HL-60 (cell line): Measurements from ENCODE around the gene ADAMTS3.

Source experiments
- CTCF ChIP-seq: IDR thresholded peaks from one replicate; pipeline ENCODE4 v1.5.1; 2011; ENCODE audit warnings: low read length, control low read depth, inconsistent platforms; ENCODE audit not compliant: insufficient read depth
- POLR2AphosphoS5 ChIP-seq: IDR thresholded peaks from 2 replicates; pipeline ENCODE4 v1.6.1; 2012; ENCODE audit warnings: low read depth
- SPI1 ChIP-seq: IDR thresholded peaks from 2 replicates; pipeline ENCODE4 v1.6.1; 2012; ENCODE audit warnings: low read depth, mild to moderate bottlenecking, borderline replicate concordance

GRCh38 chr4:72388521-72388920 lies 180.5 kb downstream of the ADAMTS3 start:
- TF ChIP-seq CTCF (no peak), POLR2AphosphoS5 (no peak), SPI1 (no peak)
